GM18498 (cell line): Measurements from ENCODE around the gene H2BK1.

Source experiments
- ATAC-seq: cut with Tn5 transposase; IDR thresholded peaks from one replicate; pipeline ENCODE4 v1.9.1; 2021; ENCODE audit warnings: mild to moderate bottlenecking, moderate library complexity; ENCODE audit not compliant: unreplicated experiment

The H2BK1 gene

GRCh38 chr7:151205730-151206129, 4.6 kb downstream of the H2BK1 start:
- no peak for ATAC-seq

DNA sequence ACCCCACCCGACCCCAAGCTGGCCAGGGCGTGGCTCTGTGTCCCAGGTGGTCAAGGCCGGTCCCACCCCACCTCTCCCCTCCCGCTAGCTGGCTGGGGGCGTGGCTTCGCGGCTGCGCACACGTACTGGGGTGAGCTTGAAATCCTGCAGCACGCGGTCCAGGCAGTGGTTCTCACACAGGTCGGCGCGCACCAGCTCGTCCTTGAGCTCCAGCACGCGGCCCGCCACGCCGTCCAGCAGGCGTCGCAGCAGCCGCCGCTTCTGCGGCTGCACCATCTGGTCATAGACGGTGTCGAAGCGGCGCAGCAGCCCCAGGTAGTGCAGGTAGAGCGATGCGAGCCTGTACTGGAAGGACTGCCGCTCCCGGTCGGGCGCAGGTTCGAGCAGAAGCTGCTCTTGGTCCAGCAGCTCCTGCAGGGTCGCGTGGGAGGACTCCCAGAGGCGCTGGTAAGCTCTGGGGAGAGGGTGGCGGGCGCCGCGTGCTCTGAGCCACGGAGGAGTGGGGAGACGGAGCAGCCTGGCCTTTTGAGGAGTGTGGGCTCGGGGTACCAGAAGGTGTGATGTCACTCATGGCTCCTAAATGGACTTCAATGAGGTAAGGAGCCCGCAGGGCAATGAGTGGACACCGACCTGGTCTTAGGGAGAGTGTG, 5.8 kb downstream of the H2BK1 start:
- ATAC-seq, result no peak

DNA sequence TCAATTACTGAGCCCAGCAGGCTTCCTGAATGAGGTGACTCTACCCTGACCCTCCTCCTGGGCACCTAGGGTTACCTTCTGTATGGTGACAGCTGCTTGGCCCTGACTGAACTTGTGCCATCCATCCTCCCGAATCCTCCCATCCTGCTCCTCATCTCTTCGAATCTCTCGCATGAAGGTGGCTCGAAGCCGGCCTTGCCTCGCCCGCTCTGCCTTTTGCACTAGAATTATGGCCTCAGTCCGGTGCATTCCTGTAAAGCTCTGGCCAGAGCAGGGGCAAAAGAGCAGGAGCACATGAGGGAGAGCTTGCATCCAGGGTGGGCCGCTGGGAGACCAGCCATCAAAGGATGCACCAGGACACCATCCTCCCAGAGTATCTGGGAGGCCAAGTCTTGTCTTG, 7.5 kb downstream of the H2BK1 start:
- ATAC-seq, result no peak

DNA sequence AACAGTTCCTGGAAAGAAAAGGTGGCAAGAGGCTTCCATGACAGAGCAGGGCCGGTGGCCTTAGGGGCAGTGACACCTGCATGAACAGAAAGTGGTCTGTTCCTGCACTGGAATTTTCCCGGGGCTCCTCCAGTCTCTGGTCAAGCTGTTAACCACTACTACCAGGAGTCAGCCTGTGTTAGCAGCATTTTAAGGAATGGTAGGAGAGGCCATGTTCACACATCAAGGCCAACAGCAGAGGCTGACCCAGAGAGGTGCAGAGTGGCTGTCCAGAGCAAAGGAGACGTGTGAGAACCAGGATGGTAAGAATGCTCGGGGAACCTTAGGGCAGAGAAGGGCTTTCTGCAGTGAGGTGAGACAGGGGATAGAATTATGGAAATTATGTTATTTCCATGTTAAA, 8.5 kb downstream of the H2BK1 start:
- ATAC-seq, result no peak

DNA sequence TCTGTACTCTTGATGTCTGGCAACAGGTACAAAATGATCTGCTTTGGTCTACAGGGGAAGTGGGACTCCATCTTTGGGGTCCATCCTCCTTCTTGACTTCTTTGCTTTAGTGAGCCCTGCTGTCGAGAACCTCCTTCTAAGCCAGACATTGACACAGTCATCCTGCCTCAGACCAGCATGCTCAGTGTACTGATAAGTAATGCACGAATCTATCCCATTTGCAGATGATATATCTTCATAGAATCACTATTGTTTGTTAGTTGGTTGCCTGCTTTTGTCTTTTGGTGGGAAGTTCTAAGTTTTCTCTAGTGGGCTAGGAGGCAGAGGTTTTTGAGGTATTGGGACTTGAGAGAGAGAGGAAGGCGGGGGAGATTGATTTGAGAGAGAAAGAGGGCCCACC, 8.9 kb downstream of the H2BK1 start:
- no peak for ATAC-seq

DNA sequence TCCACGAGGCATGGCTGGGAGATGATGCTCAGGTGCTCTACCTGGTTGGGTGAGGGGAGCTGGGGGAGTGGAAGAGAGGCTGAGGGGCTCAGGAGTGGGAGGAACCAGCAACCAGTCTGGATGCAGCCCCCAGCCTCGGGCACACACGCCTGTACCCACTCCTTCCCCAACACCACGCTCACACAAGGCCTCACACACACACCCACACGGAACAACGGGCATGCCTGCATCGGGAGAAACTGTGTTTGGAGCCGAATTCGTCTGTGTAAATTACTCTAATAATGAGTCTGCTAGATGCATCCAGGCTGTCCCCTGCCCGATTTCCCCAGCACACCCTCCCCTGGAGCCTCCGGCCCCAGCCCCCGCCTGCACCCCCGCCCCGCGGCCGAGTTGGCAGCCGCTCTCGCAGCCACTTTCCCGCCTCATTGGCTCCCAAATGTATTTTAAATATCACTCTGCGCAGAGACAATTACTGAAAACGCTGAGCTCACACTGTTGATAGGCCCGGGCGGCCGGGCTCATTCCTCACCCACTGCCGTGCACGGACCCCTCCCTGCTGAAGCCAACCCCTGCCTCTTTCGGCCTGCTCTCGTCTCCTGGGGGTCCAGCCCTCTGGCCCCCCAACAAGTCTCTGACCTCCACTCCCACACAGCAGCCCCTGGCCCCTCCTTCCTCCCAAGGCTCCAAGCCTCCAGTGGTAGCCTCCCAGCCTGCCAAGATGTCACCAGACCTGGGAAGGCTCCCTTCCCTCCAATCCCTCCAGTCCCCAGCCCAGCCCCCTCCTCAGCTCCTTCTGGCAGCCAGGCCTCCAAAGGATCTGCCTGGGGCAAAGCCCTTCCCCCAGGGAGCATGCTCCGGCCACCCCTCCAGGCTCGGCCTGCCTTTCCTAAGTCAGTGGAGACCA, 11.1 kb downstream of the H2BK1 start:
- ATAC-seq, result no peak

- ATAC-seq, result no peak
Observed at GRCh38 chr7:151197932-151198331, 12.4 kb downstream of the H2BK1 start.

DNA sequence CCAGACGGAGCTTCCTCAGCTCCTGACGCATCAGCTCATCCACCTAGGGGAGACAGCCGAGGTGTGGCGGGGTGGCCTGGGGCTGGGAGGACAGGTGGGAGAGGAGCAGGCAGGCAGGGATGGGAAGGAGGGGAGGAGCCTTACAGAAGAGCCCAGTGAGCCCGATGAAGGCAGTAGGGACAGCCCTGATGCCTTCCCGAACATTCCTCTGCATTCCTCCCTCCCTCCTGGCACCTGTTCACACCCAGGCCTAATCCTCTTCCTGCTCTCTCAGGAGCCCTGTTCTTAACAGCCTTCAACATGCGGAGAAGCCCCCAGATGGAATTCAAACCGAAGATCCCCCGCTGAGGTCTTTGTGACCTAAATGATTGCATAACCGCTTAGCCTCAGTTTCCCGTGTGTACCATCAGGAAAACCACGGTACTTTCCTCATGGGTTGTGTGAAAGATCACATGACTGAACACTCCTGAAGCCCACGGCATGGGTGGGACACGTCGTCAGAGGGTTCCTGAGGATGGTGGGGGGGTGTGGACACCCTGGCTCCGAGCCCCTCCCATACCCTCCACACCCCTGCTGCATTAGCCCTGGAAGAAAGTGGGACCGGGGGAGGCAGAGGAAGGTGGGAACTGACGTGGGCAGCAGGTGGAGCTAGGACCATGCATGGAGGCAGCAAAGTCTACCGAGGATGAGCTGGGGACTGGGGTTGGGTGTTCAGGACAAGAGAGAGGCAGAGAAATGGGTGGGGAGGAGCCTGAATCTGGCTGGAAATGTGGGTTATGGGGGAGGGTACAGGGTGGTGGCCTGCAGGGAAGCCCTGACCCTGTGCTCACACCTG, 14.5 kb downstream of the H2BK1 start:
- no peak for ATAC-seq

DNA sequence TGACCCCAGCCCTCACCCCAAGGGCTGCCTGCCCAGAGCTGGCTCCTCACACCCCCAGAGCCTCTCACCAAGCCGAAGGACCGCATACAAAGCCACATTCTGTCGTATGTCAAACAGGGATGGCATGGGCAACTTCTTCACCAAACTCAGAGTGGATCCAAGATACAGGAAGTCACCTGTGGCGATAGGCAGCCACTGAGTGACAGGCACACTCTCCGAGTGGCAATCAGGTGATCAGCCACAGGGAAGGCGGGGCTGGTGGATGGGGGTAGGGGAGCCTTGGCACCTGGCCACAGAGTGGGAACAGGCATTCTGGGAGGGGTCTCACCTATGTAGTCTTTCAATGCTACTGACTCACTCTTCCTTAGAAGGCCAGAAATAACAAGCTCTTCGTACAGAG, 16.1 kb downstream of the H2BK1 start:
- no peak for ATAC-seq

DNA sequence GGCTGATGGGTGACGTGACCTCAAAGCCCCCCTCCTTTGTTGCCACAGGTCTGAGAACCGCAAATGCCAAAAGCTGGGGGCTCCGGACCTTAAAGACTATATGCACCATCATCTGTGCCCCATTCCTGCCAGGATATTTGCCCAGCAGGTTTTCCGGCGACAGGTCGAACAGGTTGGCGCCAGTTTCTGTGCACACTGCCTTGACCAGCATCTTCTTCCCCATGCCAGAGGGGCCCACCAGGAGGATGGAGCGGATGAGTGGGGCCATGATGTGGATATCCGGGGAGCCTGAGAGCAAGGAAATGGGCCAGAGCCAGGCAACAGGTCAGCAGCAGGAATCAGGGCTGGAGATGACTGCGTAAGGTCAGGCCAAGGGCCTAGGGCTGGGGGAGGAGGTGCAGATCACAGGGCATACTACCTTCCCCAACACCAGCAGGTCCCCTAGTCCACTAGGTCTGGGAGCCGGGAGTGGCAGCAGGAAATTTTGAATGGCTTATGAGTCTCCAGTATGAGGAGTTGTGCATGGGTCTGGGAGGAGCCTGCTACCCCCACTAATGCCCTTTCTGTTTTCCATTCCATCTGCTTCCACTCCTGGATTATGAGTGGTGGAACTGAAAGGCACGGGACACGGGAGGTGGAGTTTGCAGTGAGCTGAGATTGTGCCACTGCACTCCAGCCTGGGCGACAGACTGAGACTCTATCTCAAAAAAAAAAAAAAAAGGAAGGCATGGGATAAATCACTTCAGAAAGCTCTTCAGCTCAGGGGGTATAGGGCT, 16.9 kb downstream of the H2BK1 start:
- ATAC-seq, result no peak

- ATAC-seq, result no peak
Observed at GRCh38 chr7:151192002-151192539, 18.2 kb downstream of the H2BK1 start.

GRCh38 chr7:151191544-151191943, 18.7 kb downstream of the H2BK1 start:
- no peak for ATAC-seq

- no peak for ATAC-seq
Observed at GRCh38 chr7:151189038-151189437, 21.2 kb downstream of the H2BK1 start.

DNA sequence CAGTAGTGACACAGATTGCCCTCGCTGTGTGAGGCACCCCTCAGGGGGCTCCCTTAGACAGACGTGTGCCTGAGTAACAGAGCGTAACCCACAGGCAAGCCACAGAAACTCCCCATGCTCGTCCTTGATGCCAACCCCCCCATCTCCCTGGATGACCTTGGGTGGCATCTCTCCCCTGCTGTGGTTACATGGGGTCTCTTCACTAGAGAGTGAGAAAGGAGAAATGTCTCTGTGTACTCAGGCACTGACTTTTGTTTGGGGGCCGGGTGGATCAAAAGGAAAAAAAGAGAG, 22.1 kb downstream of the H2BK1 start:
- no peak for ATAC-seq

GRCh38 chr7:151187409-151188251, 22.7 kb downstream of the H2BK1 start:
- ATAC-seq, result no peak

GRCh38 chr7:151186640-151187408, 23.5 kb downstream of the H2BK1 start, which contains the start of gene ASB10:
Gene ASB10, minus strand, starts transcription at chr7:151187250. Its CDS starts 120 bp downstream, at chr7:151187130.
- ATAC-seq, result no peak

- no peak for ATAC-seq
Observed at GRCh38 chr7:151185762-151186639, 24.3 kb downstream of the H2BK1 start.

DNA sequence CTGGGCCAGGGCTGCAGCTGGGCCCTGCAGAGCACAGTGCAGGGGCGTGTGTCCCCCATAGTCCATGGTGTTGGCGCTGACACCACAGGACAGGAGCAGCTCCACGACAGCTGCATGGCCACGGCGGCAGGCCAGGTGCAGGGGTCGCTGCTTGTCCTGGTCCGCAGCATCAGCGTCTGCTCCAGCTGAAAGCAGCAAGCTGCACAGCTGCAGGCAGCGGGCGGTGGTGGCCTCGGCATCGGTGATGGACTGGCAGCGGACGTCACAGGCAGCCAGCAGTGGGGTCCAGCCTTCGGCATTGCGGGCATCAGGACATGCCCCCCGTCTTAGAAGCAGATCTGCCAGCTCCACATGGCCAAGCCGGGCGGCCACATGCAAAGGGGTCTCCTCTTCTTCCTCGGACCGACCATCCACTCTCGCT, 29.3 kb downstream of the H2BK1 start:
- no peak for ATAC-seq
